ENCODE measurements around the gene SIGLEC12. TPM values are rescaled to one million over a fixed set of nuclear protein-coding genes. Genes with fewer than 3 reads are reported as not detected.
A peak's percentile ranks its signal among the peaks of the same experiment; 100 is the strongest.

The SIGLEC12 gene
- total and polyA plus RNA-seq, 9 of the 15 experiments (the other 6 are each of a cell fraction or from before 2014, with no cell fraction given) = 0.08 to 1.3 (median 0.54) TPM

DNA sequence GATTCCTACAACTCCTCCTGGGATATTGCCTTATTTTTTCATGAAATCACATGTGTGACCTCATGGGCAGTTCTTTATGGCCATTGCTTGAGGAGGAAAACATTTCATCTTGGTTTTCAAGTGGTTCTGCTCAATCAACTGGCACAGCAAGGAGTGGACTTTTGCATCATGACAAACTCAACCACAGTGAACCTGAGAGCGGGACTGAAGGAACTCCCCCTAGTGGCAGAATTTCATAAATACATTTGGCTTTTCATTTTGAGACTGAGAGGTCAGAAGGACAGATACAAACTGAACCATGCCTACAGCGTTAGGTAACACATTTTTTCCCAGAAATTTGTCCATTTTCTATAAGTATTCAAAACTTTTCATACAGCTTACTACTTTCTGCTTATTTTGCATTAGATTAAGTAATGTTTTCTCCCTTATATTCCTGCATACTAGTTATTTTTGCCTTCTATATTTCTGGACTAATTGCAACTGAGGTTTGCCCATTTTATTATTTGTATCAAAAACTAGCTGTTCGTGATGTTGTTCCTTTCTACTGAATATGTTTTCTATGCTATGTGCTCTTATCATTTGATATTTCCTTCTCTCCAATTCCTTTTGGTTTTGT, 13.4 kb upstream of the SIGLEC12 start (continued):
- no peak for TF ChIP-seq MAFK (IDR thresholded peaks at IDR 0.05; ENCODE audit: low read length)
- TF ChIP-seq TCF3 (CRISPR knock-in tag; IDR thresholded peaks at IDR 0.05) = peak; percentile 20; the same call in 1 of the 2 replicates
- no peak for TF ChIP-seq ETS2 (tag; IDR thresholded peaks at IDR 0.05; ENCODE audit: borderline replicate concordance, poor library complexity, severe bottlenecking)
- TF ChIP-seq BCOR (IDR thresholded peaks at IDR 0.05) = no peak
- TF ChIP-seq POLR2AphosphoS5 (IDR thresholded peaks at IDR 0.05; ENCODE audit: control insufficient read depth, insufficient read depth, low read depth, low read length) = no peak
- no peak; the same call in 1 of the 2 replicates for TF ChIP-seq NR2C1 (IDR thresholded peaks at IDR 0.05)
- TF ChIP-seq NR2C1 (tag; IDR thresholded peaks at IDR 0.05) = 0 out of 2 replicates have a peak, but pooled peaks have one; percentile 25
- TF ChIP-seq CREB1 (IDR thresholded peaks at IDR 0.05) = no peak
- TF ChIP-seq CREB1 (CRISPR knock-in tag; IDR thresholded peaks at IDR 0.05) = no peak
- TF ChIP-seq, protein P1, sequence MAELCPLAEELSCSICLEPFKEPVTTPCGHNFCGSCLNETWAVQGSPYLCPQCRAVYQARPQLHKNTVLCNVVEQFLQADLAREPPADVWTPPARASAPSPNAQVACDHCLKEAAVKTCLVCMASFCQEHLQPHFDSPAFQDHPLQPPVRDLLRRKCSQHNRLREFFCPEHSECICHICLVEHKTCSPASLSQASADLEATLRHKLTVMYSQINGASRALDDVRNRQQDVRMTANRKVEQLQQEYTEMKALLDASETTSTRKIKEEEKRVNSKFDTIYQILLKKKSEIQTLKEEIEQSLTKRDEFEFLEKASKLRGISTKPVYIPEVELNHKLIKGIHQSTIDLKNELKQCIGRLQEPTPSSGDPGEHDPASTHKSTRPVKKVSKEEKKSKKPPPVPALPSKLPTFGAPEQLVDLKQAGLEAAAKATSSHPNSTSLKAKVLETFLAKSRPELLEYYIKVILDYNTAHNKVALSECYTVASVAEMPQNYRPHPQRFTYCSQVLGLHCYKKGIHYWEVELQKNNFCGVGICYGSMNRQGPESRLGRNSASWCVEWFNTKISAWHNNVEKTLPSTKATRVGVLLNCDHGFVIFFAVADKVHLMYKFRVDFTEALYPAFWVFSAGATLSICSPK (IDR thresholded peaks at IDR 0.05; ENCODE audit: borderline replicate concordance) = no peak
- TF ChIP-seq EGR1 (conservative IDR thresholded peaks at IDR 0.05) = no peak
- TF ChIP-seq MCM3 (IDR thresholded peaks at IDR 0.05) = no peak
- TF ChIP-seq TARDBP (IDR thresholded peaks at IDR 0.05) = no peak
- TF ChIP-seq NR1H2 (CRISPR knock-in tag; IDR thresholded peaks at IDR 0.05) = no peak
- no peak for TF ChIP-seq RBM17 (IDR thresholded peaks at IDR 0.05; ENCODE audit: borderline replicate concordance, low read depth, low read length)
- TF ChIP-seq FOXA1 (IDR thresholded peaks at IDR 0.05; ENCODE audit: borderline replicate concordance) = no peak
- TF ChIP-seq RAD51 (IDR thresholded peaks at IDR 0.05; ENCODE audit: borderline replicate concordance, low read depth) = no peak
- TF ChIP-seq, protein P2, sequence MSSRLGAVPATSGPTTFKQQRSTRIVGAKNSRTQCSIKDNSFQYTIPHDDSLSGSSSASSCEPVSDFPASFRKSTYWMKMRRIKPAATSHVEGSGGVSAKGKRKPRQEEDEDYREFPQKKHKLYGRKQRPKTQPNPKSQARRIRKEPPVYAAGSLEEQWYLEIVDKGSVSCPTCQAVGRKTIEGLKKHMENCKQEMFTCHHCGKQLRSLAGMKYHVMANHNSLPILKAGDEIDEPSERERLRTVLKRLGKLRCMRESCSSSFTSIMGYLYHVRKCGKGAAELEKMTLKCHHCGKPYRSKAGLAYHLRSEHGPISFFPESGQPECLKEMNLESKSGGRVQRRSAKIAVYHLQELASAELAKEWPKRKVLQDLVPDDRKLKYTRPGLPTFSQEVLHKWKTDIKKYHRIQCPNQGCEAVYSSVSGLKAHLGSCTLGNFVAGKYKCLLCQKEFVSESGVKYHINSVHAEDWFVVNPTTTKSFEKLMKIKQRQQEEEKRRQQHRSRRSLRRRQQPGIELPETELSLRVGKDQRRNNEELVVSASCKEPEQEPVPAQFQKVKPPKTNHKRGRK (tag; IDR thresholded peaks at IDR 0.05) = peak; percentile 58; the same call in 1 of the 2 replicates
- TF ChIP-seq SIRT6 (IDR thresholded peaks at IDR 0.05; ENCODE audit: low read depth, low read length) = no peak
- TF ChIP-seq, protein P3, sequence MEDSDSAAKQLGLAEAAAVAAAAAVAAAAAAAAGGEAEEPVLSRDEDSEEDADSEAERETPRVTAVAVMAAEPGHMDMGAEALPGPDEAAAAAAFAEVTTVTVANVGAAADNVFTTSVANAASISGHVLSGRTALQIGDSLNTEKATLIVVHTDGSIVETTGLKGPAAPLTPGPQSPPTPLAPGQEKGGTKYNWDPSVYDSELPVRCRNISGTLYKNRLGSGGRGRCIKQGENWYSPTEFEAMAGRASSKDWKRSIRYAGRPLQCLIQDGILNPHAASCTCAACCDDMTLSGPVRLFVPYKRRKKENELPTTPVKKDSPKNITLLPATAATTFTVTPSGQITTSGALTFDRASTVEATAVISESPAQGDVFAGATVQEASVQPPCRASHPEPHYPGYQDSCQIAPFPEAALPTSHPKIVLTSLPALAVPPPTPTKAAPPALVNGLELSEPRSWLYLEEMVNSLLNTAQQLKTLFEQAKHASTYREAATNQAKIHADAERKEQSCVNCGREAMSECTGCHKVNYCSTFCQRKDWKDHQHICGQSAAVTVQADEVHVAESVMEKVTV (CRISPR knock-in tag; IDR thresholded peaks at IDR 0.05) = peak; percentile 38; the same call in 1 of the 2 replicates
- no peak for TF ChIP-seq SMARCC2 (IDR thresholded peaks at IDR 0.05; ENCODE audit: low read depth)
- no peak for TF ChIP-seq CSDE1 (IDR thresholded peaks at IDR 0.05)
- TF ChIP-seq ZFP1 (CRISPR knock-in tag; IDR thresholded peaks at IDR 0.05) = no peak
- TF ChIP-seq HCFC1 (IDR thresholded peaks at IDR 0.05; ENCODE audit: low read depth, low read length) = no peak
- TF ChIP-seq, protein P4, sequence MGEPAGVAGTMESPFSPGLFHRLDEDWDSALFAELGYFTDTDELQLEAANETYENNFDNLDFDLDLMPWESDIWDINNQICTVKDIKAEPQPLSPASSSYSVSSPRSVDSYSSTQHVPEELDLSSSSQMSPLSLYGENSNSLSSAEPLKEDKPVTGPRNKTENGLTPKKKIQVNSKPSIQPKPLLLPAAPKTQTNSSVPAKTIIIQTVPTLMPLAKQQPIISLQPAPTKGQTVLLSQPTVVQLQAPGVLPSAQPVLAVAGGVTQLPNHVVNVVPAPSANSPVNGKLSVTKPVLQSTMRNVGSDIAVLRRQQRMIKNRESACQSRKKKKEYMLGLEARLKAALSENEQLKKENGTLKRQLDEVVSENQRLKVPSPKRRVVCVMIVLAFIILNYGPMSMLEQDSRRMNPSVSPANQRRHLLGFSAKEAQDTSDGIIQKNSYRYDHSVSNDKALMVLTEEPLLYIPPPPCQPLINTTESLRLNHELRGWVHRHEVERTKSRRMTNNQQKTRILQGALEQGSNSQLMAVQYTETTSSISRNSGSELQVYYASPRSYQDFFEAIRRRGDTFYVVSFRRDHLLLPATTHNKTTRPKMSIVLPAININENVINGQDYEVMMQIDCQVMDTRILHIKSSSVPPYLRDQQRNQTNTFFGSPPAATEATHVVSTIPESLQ (CRISPR knock-in tag; IDR thresholded peaks at IDR 0.05) = no peak

Measured in K562 (cell line).